Ovary (tissue), 9 donors: Measurements from ENCODE around the gene FARS2. TPM values are rescaled to one million over a fixed set of nuclear protein-coding genes. Genes with fewer than 3 reads are reported as not detected.

ENCODE experiments used
- DNase-seq, 5 donors: peaks; one replicate each; pipeline ENCODE4 v3.0.0-alpha.2; 2019 to 2020
- H3K27ac ChIP-seq, 2 donors: fragments of 200-600 bp; one replicate each; pipeline versions ENCODE4 v1.5.1 to v1.8.0; 2019 to 2022
- H3K27me3 ChIP-seq: fragments of 200-600 bp; one replicate; pipeline ENCODE4 v1.8.0; 2022
- H3K36me3 ChIP-seq: fragments of 200-600 bp; sonication (generic); one replicate; pipeline ENCODE4 v1.5.1; 2019
- H3K4me1 ChIP-seq: one replicate; pipeline ENCODE4 v1.8.1; 2013; ENCODE audit warnings: mild to moderate bottlenecking, moderate library complexity; ENCODE audit not compliant: insufficient read depth
- H3K4me3 ChIP-seq: fragments of 200-600 bp; sonication (generic); one replicate; pipeline ENCODE4 v1.5.1; 2017
- H3K9me3 ChIP-seq, 2 donors: fragments of 200-600 bp in 1 of 2; sonication (generic) in 1 of 2; one replicate each; pipeline versions ENCODE4 v1.5.1 to v1.8.1; 2013 to 2019; ENCODE audit warnings: mild to moderate bottlenecking in 1 of 2, moderate library complexity in 1 of 2
- EP300 ChIP-seq: sonication (generic); formaldehyde crosslinking; IDR thresholded peaks from one replicate; pipeline ENCODE4 v1.6.1; 2017; ENCODE audit warnings: antibody characterized with exemption
- POLR2A ChIP-seq: fragments of 450-650 bp; IDR thresholded peaks from one replicate; pipeline ENCODE4 v1.6.1; 2017; ENCODE audit warnings: antibody characterized with exemption, mild to moderate bottlenecking, moderate library complexity
- WGBS, 3 donors: extraction: QIAGEN DNeasy Blood & Tissue Kit in 1 of 3; methylation state at CpG; one replicate each; pipeline versions ENCODE4 v1.1.5 to v1.1.7; 2013 to 2017; 5-methylcytosine and 5-hydroxymethylcytosine counted together
- intact Hi-C, 4 donors: fragments of 100-400 bp; cut with DNase I; formaldehyde crosslinking; loops; one replicate each; pipeline versions ENCODE4 v1.11.0 to v1.15.1; 2022 to 2023
- polyA plus RNA-seq, 2 donors: library from polyadenylated mRNA; stranded (reverse); fragments of 200-250 nt in 1 of 2; fragments of 350-450 nt in 1 of 2; fragmentation: Illumina TruSeq in 1 of 2; extraction: RNeasy Lipid Tissue Mini Kit (QIAGEN cat#74804) in 1 of 2; gene quantifications; one replicate each; pipeline ENCODE4 v1.2.3, GENCODE V29; 2013 to 2014
- total RNA-seq, 7 donors: library from RNA; depleted of rRNA in 2 of 7; stranded (reverse); fragments of >200 nt in 2 of 7; fragmentation: NEBNext Ultra II Directional in 3 of 7; extraction: Animal tissue kit (Norgen Biotek cat#: 25700) in 3 of 7; gene quantifications; one replicate each; pipeline versions ENCODE4 v1.1.0 to v1.2.4, GENCODE V29; 2016 to 2023
- TF ChIP-seq, protein P1 (sequence below), 3 donors: fragments of 450-650 bp in 2 of 3; fragments of 200-600 bp in 1 of 3; IDR thresholded peaks; one replicate each; pipeline versions ENCODE4 v1.5.1 to v1.8.0; 2016 to 2022; ENCODE audit warnings: antibody characterized with exemption in 3 of 3, mild to moderate bottlenecking in 1 of 3
- donor health status: DM: no; HTN: no; CAD: no; lungs with moderate emphysema.
- donor health status: DM: no; HTN: no; CAD: no.
- donor health status: Bipolar disorder and iron deficiency.
- donor health status: DM: yes; HTN: yes; CAD: no.
- donor health status: DM: no; HTN: no; CAD: no.
- donor health status: DM: yes; HTN: yes; CAD: no.

The FARS2 gene
- total and polyA plus RNA-seq, 9 donors, result 9.2 to 17.5 (median 11.0) TPM

DNA sequence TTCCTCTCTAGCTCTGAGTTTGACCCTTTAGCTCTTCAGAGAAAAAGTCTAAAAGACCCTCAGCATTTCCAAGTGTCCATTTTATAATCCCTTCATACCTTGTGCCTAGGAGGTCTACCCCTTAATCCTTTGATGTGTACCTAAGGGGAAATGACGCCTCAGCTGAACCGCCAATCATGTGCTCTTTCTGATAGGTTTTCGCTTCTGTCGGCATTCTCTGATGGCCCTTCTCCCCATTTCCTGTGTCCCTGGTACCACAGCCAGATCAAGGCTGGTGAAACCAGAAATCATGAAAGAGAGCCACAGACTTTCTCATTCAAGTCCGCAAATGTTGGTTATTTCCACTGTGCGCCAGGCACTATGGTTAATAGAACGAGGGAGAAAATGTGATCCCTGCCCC, 333.9 kb downstream of the FARS2 start:
- no peaks in the 10 kb centered on the region for H3K36me3 ChIP-seq
- DNase-seq, result no peak
- H3K27me3 ChIP-seq, result no peaks in the 10 kb centered on the region
- intact Hi-C loops, result no loop called here
- WGBS, 3 donors, result 94 to 95% (median 95%) methylated on average over 7 of the region's 7 CpGs
- no peak overlapping the region for H3K4me3 ChIP-seq
- TF ChIP-seq EP300, result no peak
- no peak for TF ChIP-seq POLR2A
- TF ChIP-seq, protein P1, sequence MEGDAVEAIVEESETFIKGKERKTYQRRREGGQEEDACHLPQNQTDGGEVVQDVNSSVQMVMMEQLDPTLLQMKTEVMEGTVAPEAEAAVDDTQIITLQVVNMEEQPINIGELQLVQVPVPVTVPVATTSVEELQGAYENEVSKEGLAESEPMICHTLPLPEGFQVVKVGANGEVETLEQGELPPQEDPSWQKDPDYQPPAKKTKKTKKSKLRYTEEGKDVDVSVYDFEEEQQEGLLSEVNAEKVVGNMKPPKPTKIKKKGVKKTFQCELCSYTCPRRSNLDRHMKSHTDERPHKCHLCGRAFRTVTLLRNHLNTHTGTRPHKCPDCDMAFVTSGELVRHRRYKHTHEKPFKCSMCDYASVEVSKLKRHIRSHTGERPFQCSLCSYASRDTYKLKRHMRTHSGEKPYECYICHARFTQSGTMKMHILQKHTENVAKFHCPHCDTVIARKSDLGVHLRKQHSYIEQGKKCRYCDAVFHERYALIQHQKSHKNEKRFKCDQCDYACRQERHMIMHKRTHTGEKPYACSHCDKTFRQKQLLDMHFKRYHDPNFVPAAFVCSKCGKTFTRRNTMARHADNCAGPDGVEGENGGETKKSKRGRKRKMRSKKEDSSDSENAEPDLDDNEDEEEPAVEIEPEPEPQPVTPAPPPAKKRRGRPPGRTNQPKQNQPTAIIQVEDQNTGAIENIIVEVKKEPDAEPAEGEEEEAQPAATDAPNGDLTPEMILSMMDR (IDR thresholded peaks at IDR 0.05), result no peak
- H3K27ac ChIP-seq, result no peak overlapping the region
- no peaks in the 10 kb centered on the region for H3K9me3 ChIP-seq
- no peaks in the 10 kb centered on the region for H3K4me1 ChIP-seq

DNA sequence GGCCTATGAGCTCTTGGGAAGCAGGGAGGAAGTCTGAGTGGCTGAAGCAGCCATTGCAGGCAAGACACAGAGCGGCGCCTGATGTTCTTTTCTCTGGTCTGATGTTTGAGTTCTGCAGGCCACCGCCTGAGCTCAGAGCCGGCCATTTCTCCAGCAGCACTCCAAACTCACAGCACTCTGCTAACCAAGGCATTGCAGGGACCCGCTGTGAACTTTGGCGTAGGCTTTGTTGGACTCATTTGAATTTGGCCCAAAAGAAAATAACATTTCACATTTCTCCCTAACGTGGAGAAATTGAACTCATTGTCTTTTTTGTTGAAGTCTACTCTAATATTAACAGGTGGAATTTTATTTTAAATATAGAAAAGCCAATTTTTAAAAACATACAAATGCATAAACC, 336.1 kb downstream of the FARS2 start:
- no peak overlapping the region for H3K27ac ChIP-seq
- 84 to 88% (median 86%) methylated on average over 7 of the region's 7 CpGs for WGBS, 3 donors
- no peak for TF ChIP-seq POLR2A
- TF ChIP-seq, protein P1 (IDR thresholded peaks at IDR 0.05), result no peak
- no peak for TF ChIP-seq EP300
- no peaks in the 10 kb centered on the region for H3K9me3 ChIP-seq
- no peak for DNase-seq
- H3K36me3 ChIP-seq, result no peaks in the 10 kb centered on the region
- no peaks in the 10 kb centered on the region for H3K27me3 ChIP-seq
- intact Hi-C loops, result no loop called here
- H3K4me1 ChIP-seq, result no peaks in the 10 kb centered on the region
- no peak overlapping the region for H3K4me3 ChIP-seq

DNA sequence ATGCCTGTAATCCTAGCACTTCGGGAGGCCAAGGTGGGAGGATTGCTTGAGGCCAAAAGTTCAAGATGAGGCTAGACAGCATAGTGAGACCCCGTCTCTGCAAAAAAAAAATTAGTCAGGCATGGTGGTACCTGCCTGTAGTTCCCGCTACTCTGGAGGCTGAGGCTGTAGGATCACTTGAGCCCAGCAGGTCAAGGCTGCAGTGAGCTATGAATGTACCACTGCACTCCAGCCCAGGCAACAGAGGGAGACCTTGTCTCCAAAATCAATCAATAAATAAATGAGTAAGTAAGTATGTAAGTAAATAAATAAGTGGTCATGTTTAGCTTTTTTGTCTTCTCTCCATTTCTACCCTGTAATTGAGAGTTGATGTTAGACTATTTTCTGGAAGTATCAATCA, 336.8 kb downstream of the FARS2 start:
- Histone ChIP-seq H3K9me3 (no peaks in the 10 kb centered on the region), H3K36me3 (no peaks in the 10 kb centered on the region), H3K4me3 (no peak overlapping the region), H3K27ac (no peak overlapping the region), H3K27me3 (no peaks in the 10 kb centered on the region), H3K4me1 (no peaks in the 10 kb centered on the region)
- WGBS, 3 donors, result 89 to 96% (median 93%) methylated on average over 3 of the region's 3 CpGs
- intact Hi-C loops, result no loop called here
- TF ChIP-seq, protein P1 (IDR thresholded peaks at IDR 0.05), result no peak
- TF ChIP-seq POLR2A (no peak), EP300 (no peak)
- DNase-seq, result no peak

DNA sequence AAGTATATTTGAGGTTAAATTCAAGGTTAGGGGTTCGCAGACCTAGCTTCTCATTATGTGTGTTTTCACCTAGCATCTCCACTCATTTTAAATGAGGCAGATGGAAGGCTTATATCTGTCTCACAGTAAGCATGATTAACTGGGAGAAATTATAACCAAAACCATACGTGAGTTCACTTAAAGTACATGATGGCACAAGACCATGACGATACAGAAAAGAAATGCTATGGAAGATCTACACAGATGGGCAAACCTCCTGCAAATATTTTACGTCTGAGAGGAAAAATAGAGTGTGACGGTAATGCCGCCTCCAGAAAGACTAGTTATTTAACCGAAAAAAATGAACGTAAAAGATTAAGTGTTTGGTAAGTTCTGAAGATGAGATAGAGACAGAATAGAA, 337.8 kb downstream of the FARS2 start:
- H3K27me3 ChIP-seq, result no peaks in the 10 kb centered on the region
- H3K27ac ChIP-seq, result no peak overlapping the region
- 79 to 87% (median 86%) methylated on average over 8 of the region's 8 CpGs for WGBS, 3 donors
- H3K4me1 ChIP-seq, result no peaks in the 10 kb centered on the region
- H3K36me3 ChIP-seq, result no peaks in the 10 kb centered on the region
- H3K4me3 ChIP-seq, result no peak overlapping the region
- no peaks in the 10 kb centered on the region for H3K9me3 ChIP-seq
- DNase-seq, result no peak
- no peak for TF ChIP-seq POLR2A
- TF ChIP-seq EP300, result no peak
- TF ChIP-seq, protein P1 (IDR thresholded peaks at IDR 0.05), result no peak
- intact Hi-C loops, result no loop called here

DNA sequence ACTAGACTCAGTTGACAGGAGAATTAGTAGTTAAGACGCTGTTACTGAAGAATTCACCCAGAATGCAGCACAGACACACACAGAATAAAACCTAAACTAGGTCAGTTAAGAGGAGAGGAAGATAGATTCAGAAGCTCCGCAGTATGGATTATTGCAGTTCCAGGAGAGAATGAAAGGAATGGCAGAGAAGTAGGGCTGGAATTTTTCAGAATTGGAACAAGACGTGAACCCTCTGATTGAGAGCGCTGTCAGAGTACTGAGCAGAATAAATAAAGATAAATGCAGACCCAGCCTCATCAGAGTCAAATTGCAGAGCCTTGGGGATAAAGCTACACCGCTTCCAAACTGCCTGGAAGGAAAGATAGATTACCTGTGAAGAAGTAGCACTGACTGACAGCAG, 344.6 kb downstream of the FARS2 start:
- Histone ChIP-seq H3K9me3 (no peaks in the 10 kb centered on the region), H3K27ac (no peak overlapping the region), H3K4me3 (no peak overlapping the region), H3K36me3 (no peaks in the 10 kb centered on the region), H3K4me1 (no peaks in the 10 kb centered on the region), H3K27me3 (no peaks in the 10 kb centered on the region)
- TF ChIP-seq POLR2A, result no peak
- no peak for TF ChIP-seq EP300
- TF ChIP-seq, protein P1 (IDR thresholded peaks at IDR 0.05), result no peak
- DNase-seq, result no peak
- intact Hi-C loops, result no loop called here
- 85 to 87% (median 86%) methylated on average over 5 of the region's 5 CpGs for WGBS, 3 donors
